ENCODE data around the gene MERTK. TPM values are rescaled to one million over a fixed set of nuclear protein-coding genes. Genes with fewer than 3 reads are reported as not detected.

MERTK gene
- total and polyA plus RNA-seq, 9 donors = 8.3 to 21.9 (median 13.7) TPM

DNA sequence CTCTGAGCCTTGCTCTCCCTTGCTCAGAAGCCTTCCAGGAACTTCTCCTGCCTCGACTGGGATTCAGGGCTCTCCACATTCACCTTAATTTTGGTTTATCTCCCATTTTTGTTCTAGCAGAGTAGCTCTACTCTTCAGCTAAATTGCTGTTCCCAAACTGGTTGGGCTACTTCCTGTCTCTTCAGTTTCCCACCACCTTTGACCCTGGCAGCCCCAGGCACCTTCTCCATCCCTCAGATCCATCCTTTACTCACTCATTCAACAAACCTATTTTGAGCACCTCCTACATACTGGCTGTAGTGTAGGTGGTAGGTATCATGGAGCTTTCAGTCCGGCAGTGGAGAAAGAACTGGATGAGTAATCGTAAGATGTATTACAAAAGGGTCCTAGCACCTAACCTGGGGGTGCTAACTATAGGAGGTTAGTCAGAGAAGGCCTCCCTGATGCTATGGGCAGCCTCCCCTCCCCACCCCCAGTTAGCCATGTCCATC lies 26.3 kb downstream of the MERTK start:
- WGBS, 3 donors = 85 to 93% (median 90%) methylated on average over 3 of the region's 3 CpGs
- DNase-seq = no peak
- Histone ChIP-seq H3K27me3 (no peaks in the 10 kb centered on the region), H3K9me3 (no peaks in the 10 kb centered on the region), H3K4me1 (ENCODE audit: insufficient read depth) (peaks cover 9% of the 10 kb centered on the region), H3K27ac (no peak overlapping the region), H3K36me3 (no peaks in the 10 kb centered on the region), H3K4me3 (no peak overlapping the region)
- TF ChIP-seq, protein P1, sequence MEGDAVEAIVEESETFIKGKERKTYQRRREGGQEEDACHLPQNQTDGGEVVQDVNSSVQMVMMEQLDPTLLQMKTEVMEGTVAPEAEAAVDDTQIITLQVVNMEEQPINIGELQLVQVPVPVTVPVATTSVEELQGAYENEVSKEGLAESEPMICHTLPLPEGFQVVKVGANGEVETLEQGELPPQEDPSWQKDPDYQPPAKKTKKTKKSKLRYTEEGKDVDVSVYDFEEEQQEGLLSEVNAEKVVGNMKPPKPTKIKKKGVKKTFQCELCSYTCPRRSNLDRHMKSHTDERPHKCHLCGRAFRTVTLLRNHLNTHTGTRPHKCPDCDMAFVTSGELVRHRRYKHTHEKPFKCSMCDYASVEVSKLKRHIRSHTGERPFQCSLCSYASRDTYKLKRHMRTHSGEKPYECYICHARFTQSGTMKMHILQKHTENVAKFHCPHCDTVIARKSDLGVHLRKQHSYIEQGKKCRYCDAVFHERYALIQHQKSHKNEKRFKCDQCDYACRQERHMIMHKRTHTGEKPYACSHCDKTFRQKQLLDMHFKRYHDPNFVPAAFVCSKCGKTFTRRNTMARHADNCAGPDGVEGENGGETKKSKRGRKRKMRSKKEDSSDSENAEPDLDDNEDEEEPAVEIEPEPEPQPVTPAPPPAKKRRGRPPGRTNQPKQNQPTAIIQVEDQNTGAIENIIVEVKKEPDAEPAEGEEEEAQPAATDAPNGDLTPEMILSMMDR (IDR thresholded peaks at IDR 0.05) = no peak
- no peak for TF ChIP-seq EP300 (IDR thresholded peaks at IDR 0.05)
- no peak for TF ChIP-seq POLR2A (IDR thresholded peaks at IDR 0.05)
- intact Hi-C loops (cut with DNase I) = no loop called here

DNA sequence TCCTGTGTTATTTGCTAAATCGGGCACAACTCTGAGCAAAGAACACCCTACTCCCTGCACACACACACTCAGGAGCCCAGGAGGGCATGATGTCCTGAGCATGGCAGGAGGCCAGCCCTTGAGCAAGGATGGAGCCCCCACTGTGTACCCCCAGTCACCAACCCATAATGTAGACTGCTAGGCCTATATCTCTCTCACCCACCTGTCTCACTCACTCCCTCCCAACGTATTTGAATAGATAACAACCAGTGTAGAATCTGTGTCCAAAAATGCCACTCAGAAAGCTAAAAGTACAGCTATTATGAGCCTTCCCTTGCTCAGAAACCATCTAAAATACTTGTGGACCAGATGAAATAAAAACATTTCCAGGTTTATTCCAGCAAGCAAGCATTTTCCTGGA lies 29.3 kb downstream of the MERTK start:
- Histone ChIP-seq H3K36me3 (no peaks in the 10 kb centered on the region), H3K27ac (no peak overlapping the region), H3K4me3 (no peak overlapping the region), H3K9me3 (no peaks in the 10 kb centered on the region), H3K4me1 (ENCODE audit: insufficient read depth) (peaks cover 7% of the 10 kb centered on the region), H3K27me3 (no peaks in the 10 kb centered on the region)
- intact Hi-C loops (cut with DNase I) = no loop called here
- DNase-seq = no peak
- TF ChIP-seq EP300 (IDR thresholded peaks at IDR 0.05) (no peak), POLR2A (IDR thresholded peaks at IDR 0.05) (no peak)
- TF ChIP-seq, protein P1 (IDR thresholded peaks at IDR 0.05) = no peak
- 57 to 65% (median 61%) methylated on average over 2 of the region's 2 CpGs for WGBS, 3 donors

DNA sequence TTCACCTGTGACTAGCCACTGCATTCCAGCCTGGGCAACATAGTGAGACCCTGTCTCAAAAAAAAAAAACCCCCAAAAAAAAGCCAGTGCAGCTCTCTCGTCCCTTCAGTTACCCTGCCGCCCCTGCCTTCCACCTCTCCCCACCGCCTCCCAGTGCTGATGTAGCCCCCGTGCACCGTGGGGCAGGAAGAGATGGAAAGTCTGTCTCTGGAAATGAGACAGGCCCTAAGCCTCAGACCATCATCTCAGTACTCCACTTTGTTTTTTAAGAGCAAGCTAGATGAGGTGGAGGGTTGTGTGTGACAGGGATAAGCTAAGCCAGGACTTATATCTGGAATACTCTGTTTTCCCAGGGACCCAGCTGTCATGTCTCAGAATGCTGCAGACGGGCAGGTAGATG lies 32.0 kb downstream of the MERTK start:
- WGBS, 3 donors = 90 to 92% (median 92%) methylated on average over 6 of the region's 6 CpGs
- no peak for TF ChIP-seq POLR2A (IDR thresholded peaks at IDR 0.05)
- TF ChIP-seq, protein P1 (IDR thresholded peaks at IDR 0.05) = no peak
- no peak for TF ChIP-seq EP300 (IDR thresholded peaks at IDR 0.05)
- H3K4me3 ChIP-seq = no peak overlapping the region
- peaks cover 4% of the 10 kb centered on the region for H3K4me1 ChIP-seq (ENCODE audit: insufficient read depth)
- H3K27me3 ChIP-seq = no peaks in the 10 kb centered on the region
- no peak for DNase-seq
- H3K36me3 ChIP-seq = no peaks in the 10 kb centered on the region
- H3K9me3 ChIP-seq = no peaks in the 10 kb centered on the region
- no peak overlapping the region for H3K27ac ChIP-seq
- intact Hi-C loops (cut with DNase I) = no loop called here

DNA sequence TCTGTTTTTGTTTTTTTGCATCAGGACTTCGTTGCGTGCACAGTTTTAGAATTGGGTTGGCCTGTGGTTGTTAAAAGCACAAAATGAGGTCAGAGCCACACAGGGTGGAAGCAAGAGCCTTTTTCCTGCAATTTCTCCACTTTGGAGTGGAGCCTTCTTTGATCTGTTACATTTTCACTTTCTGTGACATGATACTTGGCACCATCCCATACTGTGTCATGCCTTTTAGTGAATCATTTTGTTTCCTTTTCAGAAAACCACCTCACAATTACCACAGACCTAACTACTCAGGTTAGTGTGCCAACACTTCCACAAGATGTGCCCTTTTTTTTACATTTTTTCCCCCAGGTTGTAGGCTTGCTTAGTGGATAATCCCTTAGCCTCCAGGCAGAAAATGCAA lies 32.5 kb downstream of the MERTK start:
- no peak for TF ChIP-seq EP300 (IDR thresholded peaks at IDR 0.05)
- TF ChIP-seq, protein P1 (IDR thresholded peaks at IDR 0.05) = no peak
- TF ChIP-seq POLR2A (IDR thresholded peaks at IDR 0.05) = no peak

More for the DNA sequence above, 32.5 kb downstream of the MERTK start:
- intact Hi-C loops (cut with DNase I) = no loop called here
- no peak for DNase-seq
- no peaks in the 10 kb centered on the region for H3K27me3 ChIP-seq
- H3K9me3 ChIP-seq = no peaks in the 10 kb centered on the region
- H3K27ac ChIP-seq = no peak overlapping the region
- no peak overlapping the region for H3K4me3 ChIP-seq
- WGBS, 3 donors = 26 to 57% (median 51%) methylated on average over 2 of the region's 2 CpGs
- H3K4me1 ChIP-seq (ENCODE audit: insufficient read depth) = peaks cover 4% of the 10 kb centered on the region
- no peaks in the 10 kb centered on the region for H3K36me3 ChIP-seq

Measured in ovary (tissue), 9 donors.